HepG2 (cell line): ENCODE results near the gene ZNF780B. TPM values are rescaled to one million over a fixed set of nuclear protein-coding genes. Genes with fewer than 3 reads are reported as not detected.

ENCODE experiments used
- ARHGAP35 ChIP-seq: sonication (generic); formaldehyde crosslinking; IDR thresholded peaks from 2 replicates; pipeline ENCODE4 v1.9.0; 2022; ENCODE audit warnings: mild to moderate bottlenecking, inconsistent platforms, moderate library complexity, missing genetic modification reagents, borderline replicate concordance
- HOXA3 ChIP-seq: sonication (generic); formaldehyde crosslinking; IDR thresholded peaks from 2 replicates; pipeline ENCODE4 v1.5.0; 2020; ENCODE audit warnings: missing genetic modification reagents
- SCMH1 ChIP-seq: sonication (generic); formaldehyde crosslinking; IDR thresholded peaks from 2 replicates; pipeline ENCODE4 v1.9.0; 2021; ENCODE audit warnings: missing genetic modification reagents, mild to moderate bottlenecking, borderline replicate concordance
- TBL1XR1 ChIP-seq: fragments of 150-350 bp; IDR thresholded peaks from 2 replicates; pipeline ENCODE4 v1.6.1; 2014; ENCODE audit warnings: borderline replicate concordance, low read length; ENCODE audit not compliant: partially characterized antibody
- YY1 ChIP-seq: IDR thresholded peaks from 2 replicates; pipeline ENCODE4 v1.6.1; 2011; ENCODE audit warnings: low read length, low read depth, moderate library complexity, mild to moderate bottlenecking; ENCODE audit not compliant: insufficient read depth, insufficient replicate concordance
- ZKSCAN1 ChIP-seq: fragments of 150-350 bp; IDR thresholded peaks from 2 replicates; pipeline ENCODE4 v1.6.1; 2014; ENCODE audit warnings: low read length
- ZMYM3 ChIP-seq: sonication (generic); formaldehyde crosslinking; IDR thresholded peaks from 2 replicates; pipeline ENCODE4 v1.5.1; 2020; ENCODE audit warnings: mild to moderate bottlenecking, missing genetic modification reagents
- ZNF101 ChIP-seq: sonication (generic); formaldehyde crosslinking; IDR thresholded peaks from 2 replicates; pipeline ENCODE4 v1.4.0; 2020; ENCODE audit warnings: mild to moderate bottlenecking, low read depth, missing genetic modification reagents, borderline replicate concordance
- ZNF629 ChIP-seq: sonication (generic); formaldehyde crosslinking; conservative IDR thresholded peaks from 2 replicates; pipeline ENCODE4 v1.5.0; 2020; ENCODE audit warnings: missing genetic modification reagents
- polyA plus RNA-seq, 8 experiments: library from polyadenylated mRNA; depleted of rRNA in 3 of 8; stranded (reverse) in 7 of 8; unstranded in 1 of 8; fragments of >200 nt; fragmentation: Illumina TruSeq in 4 of 8; extraction: Trizol in 4 of 8; gene quantifications; 2 replicates each; pipeline versions ENCODE4 v1.2.1 to v1.2.3, GENCODE V29; 2011 to 2016; ENCODE audit warnings: low read depth in 4 of 8, missing spikeins in 1 of 8, mixed read lengths in 1 of 8; ENCODE audit not compliant: insufficient read depth in 1 of 8
- total RNA-seq, 5 experiments: library from RNA; depleted of rRNA; stranded (reverse); fragments of >200 nt; fragmentation: Illumina TruSeq; extraction: Trizol; gene quantifications; 2 replicates each; pipeline ENCODE4 v1.2.3, GENCODE V29; 2016; ENCODE audit warnings: low read depth in 1 of 5
- TF ChIP-seq, protein P1 (sequence below), 2 experiments: fragments of 450-650 bp in 1 of 2; sonication (generic) in 1 of 2; formaldehyde crosslinking in 1 of 2; IDR thresholded peaks; 2 replicates each; pipeline versions ENCODE4 v1.6.1 to v1.8.0; 2016 to 2022; ENCODE audit warnings: antibody characterized with exemption in 1 of 2, mild to moderate bottlenecking in 1 of 2, missing genetic modification reagents in 1 of 2
- TF ChIP-seq, protein P2 (sequence below): sonication (generic); formaldehyde crosslinking; IDR thresholded peaks from 2 replicates; pipeline ENCODE4 v1.5.0; 2020; ENCODE audit warnings: mild to moderate bottlenecking, missing genetic modification reagents
- TF ChIP-seq, protein P3 (sequence below): IDR thresholded peaks from 2 replicates; pipeline ENCODE4 v1.6.1; 2016
- TF ChIP-seq, protein P4 (sequence below): sonication (generic); formaldehyde crosslinking; IDR thresholded peaks from 2 replicates; pipeline ENCODE4 v1.4.0; 2020; ENCODE audit warnings: mild to moderate bottlenecking, missing genetic modification reagents

Gene ZNF780B
- total and polyA plus RNA-seq, 2 of the 13 experiments (the other 11 are each of a cell fraction or from before 2014, with no cell fraction given), result 6.6 to 21.9 TPM

DNA sequence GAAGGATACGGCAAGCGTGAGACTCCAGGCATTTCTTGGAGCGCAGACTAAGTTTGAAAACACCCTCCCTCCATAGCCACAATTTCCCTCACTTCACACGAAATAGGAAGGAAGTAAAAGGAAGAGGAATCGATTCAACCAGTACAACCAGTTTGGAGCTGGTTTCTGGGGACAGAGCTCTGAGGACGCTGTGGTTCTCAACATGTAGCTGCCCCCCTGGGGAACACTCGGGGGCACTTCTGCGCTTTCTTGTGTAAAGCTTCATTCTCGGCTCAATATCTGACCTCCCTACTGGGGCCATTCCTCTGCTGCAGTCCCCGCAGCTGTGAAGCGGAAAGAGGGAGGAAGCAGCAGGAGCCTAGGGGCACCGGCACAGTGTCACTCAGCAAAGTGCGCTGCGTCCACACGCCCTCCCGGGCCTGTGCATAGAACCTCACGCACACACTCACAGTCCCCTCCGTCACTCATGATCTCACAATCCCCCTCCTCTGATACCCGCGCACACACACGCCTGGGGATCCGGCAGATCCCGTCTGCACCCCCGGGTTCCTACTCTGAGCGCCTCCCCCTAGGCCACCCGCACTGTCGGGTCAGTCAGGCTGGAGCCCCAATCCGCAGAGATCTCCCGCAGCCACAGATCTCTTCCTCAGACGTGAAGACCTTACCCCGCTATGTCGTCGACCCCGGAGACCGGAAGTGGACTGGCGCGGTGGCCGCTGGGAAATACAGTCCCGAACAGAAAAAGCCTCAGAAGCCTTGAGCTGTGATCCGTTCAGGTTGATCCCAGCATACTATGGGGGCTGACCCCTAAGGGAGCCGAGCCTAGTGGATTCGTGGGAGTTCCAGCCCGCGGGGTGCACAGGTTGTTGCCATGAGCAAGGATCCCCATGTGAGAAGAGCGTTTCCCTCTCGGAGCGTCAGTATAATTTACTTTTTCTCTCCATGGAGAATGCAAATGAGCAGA lies 34.5 kb upstream of the ZNF780B start, which contains the start of gene ZNF780A (continued):
- TF ChIP-seq, protein P1, sequence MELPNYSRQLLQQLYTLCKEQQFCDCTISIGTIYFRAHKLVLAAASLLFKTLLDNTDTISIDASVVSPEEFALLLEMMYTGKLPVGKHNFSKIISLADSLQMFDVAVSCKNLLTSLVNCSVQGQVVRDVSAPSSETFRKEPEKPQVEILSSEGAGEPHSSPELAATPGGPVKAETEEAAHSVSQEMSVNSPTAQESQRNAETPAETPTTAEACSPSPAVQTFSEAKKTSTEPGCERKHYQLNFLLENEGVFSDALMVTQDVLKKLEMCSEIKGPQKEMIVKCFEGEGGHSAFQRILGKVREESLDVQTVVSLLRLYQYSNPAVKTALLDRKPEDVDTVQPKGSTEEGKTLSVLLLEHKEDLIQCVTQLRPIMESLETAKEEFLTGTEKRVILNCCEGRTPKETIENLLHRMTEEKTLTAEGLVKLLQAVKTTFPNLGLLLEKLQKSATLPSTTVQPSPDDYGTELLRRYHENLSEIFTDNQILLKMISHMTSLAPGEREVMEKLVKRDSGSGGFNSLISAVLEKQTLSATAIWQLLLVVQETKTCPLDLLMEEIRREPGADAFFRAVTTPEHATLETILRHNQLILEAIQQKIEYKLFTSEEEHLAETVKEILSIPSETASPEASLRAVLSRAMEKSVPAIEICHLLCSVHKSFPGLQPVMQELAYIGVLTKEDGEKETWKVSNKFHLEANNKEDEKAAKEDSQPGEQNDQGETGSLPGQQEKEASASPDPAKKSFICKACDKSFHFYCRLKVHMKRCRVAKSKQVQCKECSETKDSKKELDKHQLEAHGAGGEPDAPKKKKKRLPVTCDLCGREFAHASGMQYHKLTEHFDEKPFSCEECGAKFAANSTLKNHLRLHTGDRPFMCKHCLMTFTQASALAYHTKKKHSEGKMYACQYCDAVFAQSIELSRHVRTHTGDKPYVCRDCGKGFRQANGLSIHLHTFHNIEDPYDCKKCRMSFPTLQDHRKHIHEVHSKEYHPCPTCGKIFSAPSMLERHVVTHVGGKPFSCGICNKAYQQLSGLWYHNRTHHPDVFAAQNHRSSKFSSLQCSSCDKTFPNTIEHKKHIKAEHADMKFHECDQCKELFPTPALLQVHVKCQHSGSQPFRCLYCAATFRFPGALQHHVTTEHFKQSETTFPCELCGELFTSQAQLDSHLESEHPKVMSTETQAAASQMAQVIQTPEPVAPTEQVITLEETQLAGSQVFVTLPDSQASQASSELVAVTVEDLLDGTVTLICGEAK (IDR thresholded peaks at IDR 0.05), result no peak
- TF ChIP-seq, protein P1 (CRISPR knock-in tag; IDR thresholded peaks at IDR 0.05), result no peak; the same call in 1 of the 2 replicates
- TF ChIP-seq HOXA3 (CRISPR knock-in tag) (peak; percentile 97), ZNF629 (CRISPR knock-in tag) (0 out of 2 replicates have a peak, but pooled peaks have one; percentile 17), YY1 (peak; percentile 51), ZKSCAN1 (no peak), TBL1XR1 (peak; percentile 7), SCMH1 (no peak), ZNF101 (CRISPR knock-in tag) (no peak), ARHGAP35 (CRISPR knock-in tag) (peak; percentile 62; the same call in 1 of the 2 replicates), ZMYM3 (no peak)
- TF ChIP-seq, protein P2, sequence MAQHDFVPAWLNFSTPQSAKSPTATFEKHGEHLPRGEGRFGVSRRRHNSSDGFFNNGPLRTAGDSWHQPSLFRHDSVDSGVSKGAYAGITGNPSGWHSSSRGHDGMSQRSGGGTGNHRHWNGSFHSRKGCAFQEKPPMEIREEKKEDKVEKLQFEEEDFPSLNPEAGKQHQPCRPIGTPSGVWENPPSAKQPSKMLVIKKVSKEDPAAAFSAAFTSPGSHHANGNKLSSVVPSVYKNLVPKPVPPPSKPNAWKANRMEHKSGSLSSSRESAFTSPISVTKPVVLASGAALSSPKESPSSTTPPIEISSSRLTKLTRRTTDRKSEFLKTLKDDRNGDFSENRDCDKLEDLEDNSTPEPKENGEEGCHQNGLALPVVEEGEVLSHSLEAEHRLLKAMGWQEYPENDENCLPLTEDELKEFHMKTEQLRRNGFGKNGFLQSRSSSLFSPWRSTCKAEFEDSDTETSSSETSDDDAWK (CRISPR knock-in tag), result no peak
- TF ChIP-seq, protein P3, sequence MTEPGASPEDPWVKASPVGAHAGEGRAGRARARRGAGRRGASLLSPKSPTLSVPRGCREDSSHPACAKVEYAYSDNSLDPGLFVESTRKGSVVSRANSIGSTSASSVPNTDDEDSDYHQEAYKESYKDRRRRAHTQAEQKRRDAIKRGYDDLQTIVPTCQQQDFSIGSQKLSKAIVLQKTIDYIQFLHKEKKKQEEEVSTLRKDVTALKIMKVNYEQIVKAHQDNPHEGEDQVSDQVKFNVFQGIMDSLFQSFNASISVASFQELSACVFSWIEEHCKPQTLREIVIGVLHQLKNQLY (CRISPR knock-in tag), result 0 out of 2 replicates have a peak, but pooled peaks have one; percentile 38
- TF ChIP-seq, protein P4, sequence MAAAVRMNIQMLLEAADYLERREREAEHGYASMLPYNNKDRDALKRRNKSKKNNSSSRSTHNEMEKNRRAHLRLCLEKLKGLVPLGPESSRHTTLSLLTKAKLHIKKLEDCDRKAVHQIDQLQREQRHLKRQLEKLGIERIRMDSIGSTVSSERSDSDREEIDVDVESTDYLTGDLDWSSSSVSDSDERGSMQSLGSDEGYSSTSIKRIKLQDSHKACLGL (CRISPR knock-in tag), result peak; percentile 88
